HG03025 (cell line): Measurements from ENCODE around the gene LCE3C.
"Not testable (repeated sequence)": the region's sequence is repeated elsewhere in the genome, so short reads cannot be mapped to it uniquely, and the experiment has no call there.

Experiments used
- ATAC-seq: cut with Tn5 transposase; IDR thresholded peaks from one replicate; pipeline ENCODE4 v1.9.1; 2021; ENCODE audit warnings: mild to moderate bottlenecking, moderate library complexity; ENCODE audit not compliant: unreplicated experiment, low FRiP score

Gene LCE3C

GRCh38 chr1:152599934-152600333 lies at the start of gene LCE3C:
LCE3C (plus strand) TSS chr1:152600234; CDS start chr1:152600732, 498 bp downstream.
- no peak for ATAC-seq

GRCh38 chr1:152565115-152565514 lies 34.9 kb upstream of the LCE3C start:
- no peak for ATAC-seq

- ATAC-seq: no peak
These were observed 34.4 kb upstream of the LCE3C start for GRCh38 chr1:152565535-152566215.

- ATAC-seq: no peak
These were observed 33.4 kb upstream of the LCE3C start, which contains the start of gene LCE3E for GRCh38 chr1:152566681-152567080. LCE3E (minus strand) TSS chr1:152566780; CDS start chr1:152566208, 572 bp downstream.

GRCh38 chr1:152577168-152577567 lies 22.9 kb upstream of the LCE3C start:
- ATAC-seq: no peak

- not testable (repeated sequence) for ATAC-seq
These were observed 20.5 kb upstream of the LCE3C start for GRCh38 chr1:152579526-152579925.

GRCh38 chr1:152580433-152580832 lies 19.6 kb upstream of the LCE3C start, which contains the start of gene LCE3D:
LCE3D (minus strand) TSS chr1:152580516; CDS start chr1:152579936, 580 bp downstream.
- ATAC-seq: no peak

GRCh38 chr1:152582647-152583046 lies 17.4 kb upstream of the LCE3C start:
- no peak for ATAC-seq

GRCh38 chr1:152585586-152585985 lies 14.4 kb upstream of the LCE3C start:
- no peak for ATAC-seq

- no peak for ATAC-seq
These were observed 3.0 kb upstream of the LCE3C start for GRCh38 chr1:152596986-152597385.

GRCh38 chr1:152613511-152613910 lies 13.5 kb downstream of the LCE3C start, which contains the start of gene LCE3B:
LCE3B (plus strand) TSS chr1:152613811; CDS start chr1:152613811, 0 bp downstream.
- no peak for ATAC-seq

GRCh38 chr1:152621993-152622392 lies 22.0 kb downstream of the LCE3C start:
- no peak for ATAC-seq

- no peak for ATAC-seq
These were observed 22.8 kb downstream of the LCE3C start, which contains the start of gene LCE3A for GRCh38 chr1:152622803-152623202. LCE3A (minus strand) TSS chr1:152623103; CDS start chr1:152623103, 0 bp downstream.

- ATAC-seq: no peak
These were observed 23.3 kb downstream of the LCE3C start for GRCh38 chr1:152623203-152623844.

- ATAC-seq: no peak
These were observed 26.7 kb downstream of the LCE3C start for GRCh38 chr1:152626744-152627143.

- ATAC-seq: no peak
These were observed 30.6 kb downstream of the LCE3C start for GRCh38 chr1:152630596-152630995.

- no peak for ATAC-seq
These were observed 40.3 kb downstream of the LCE3C start for GRCh38 chr1:152640351-152640750.

- ATAC-seq: no peak
These were observed 43.9 kb downstream of the LCE3C start for GRCh38 chr1:152643945-152644344.

GRCh38 chr1:152645146-152645545 lies 45.1 kb downstream of the LCE3C start:
- no peak for ATAC-seq

- ATAC-seq: no peak
These were observed 46.6 kb downstream of the LCE3C start for GRCh38 chr1:152646656-152647055.
